HepG2 (cell line): ENCODE data around the gene CTSZ. TPM values are rescaled to one million over a fixed set of nuclear protein-coding genes. Genes with fewer than 3 reads are reported as not detected.

Experiments
- IRF2 ChIP-seq: IDR thresholded peaks from 2 replicates; pipeline ENCODE4 v1.6.1; 2018; ENCODE audit warnings: missing genetic modification reagents, missing compliant biosample characterization
- JARID2 ChIP-seq: sonication (generic); formaldehyde crosslinking; IDR thresholded peaks from 2 replicates; pipeline ENCODE4 v1.8.1; 2023; ENCODE audit warnings: missing genetic modification reagents, inconsistent platforms; ENCODE audit not compliant: insufficient replicate concordance
- MLXIP ChIP-seq: sonication (generic); formaldehyde crosslinking; IDR thresholded peaks from 2 replicates; pipeline ENCODE4 v1.9.0; 2021; ENCODE audit warnings: missing genetic modification reagents, borderline replicate concordance
- PHF21A ChIP-seq: sonication (generic); formaldehyde crosslinking; IDR thresholded peaks from 2 replicates; pipeline ENCODE4 v1.5.0; 2020; ENCODE audit warnings: mild to moderate bottlenecking, missing genetic modification reagents
- PRDM10 ChIP-seq: sonication (generic); formaldehyde crosslinking; IDR thresholded peaks from 2 replicates; pipeline ENCODE4 v1.4.0; 2020; ENCODE audit warnings: low read depth, missing genetic modification reagents
- PRPF4 ChIP-seq: fragments of 200-400 bp; formaldehyde crosslinking; IDR thresholded peaks from 2 replicates; pipeline ENCODE4 v1.6.1; 2016; ENCODE audit warnings: low read length, low read depth; ENCODE audit not compliant: poor library complexity, severe bottlenecking
- ZHX2 ChIP-seq, 2 experiments: sonication (generic) in 1 of 2; formaldehyde crosslinking in 1 of 2; IDR thresholded peaks; 2 replicates each; pipeline versions ENCODE4 v1.6.1 to v1.9.0; 2014 to 2022; ENCODE audit warnings: antibody characterized with exemption in 1 of 2, borderline replicate concordance in 1 of 2, inconsistent platforms in 1 of 2, low read depth in 1 of 2, missing genetic modification reagents in 1 of 2
- ZNF136 ChIP-seq: sonication (generic); formaldehyde crosslinking; IDR thresholded peaks from 2 replicates; pipeline ENCODE4 v1.8.1; 2022; ENCODE audit warnings: low read depth, mild to moderate bottlenecking, moderate library complexity, missing genetic modification reagents
- ZNF564 ChIP-seq: sonication (generic); formaldehyde crosslinking; IDR thresholded peaks from 2 replicates; pipeline ENCODE4 v1.8.1; 2023; ENCODE audit warnings: mild to moderate bottlenecking, missing genetic modification reagents
- ZNF691 ChIP-seq: sonication (generic); formaldehyde crosslinking; IDR thresholded peaks from 2 replicates; pipeline ENCODE4 v1.4.0; 2020; ENCODE audit warnings: missing genetic modification reagents, low read depth, mild to moderate bottlenecking, borderline replicate concordance
- ZNF879 ChIP-seq: sonication (generic); formaldehyde crosslinking; IDR thresholded peaks from 2 replicates; pipeline ENCODE4 v1.8.1; 2023; ENCODE audit warnings: missing genetic modification reagents
- polyA plus RNA-seq, 8 experiments: library from polyadenylated mRNA; depleted of rRNA in 3 of 8; stranded (reverse) in 7 of 8; unstranded in 1 of 8; fragments of >200 nt; fragmentation: Illumina TruSeq in 4 of 8; extraction: Trizol in 4 of 8; gene quantifications; 2 replicates each; pipeline versions ENCODE4 v1.2.1 to v1.2.3, GENCODE V29; 2011 to 2016; ENCODE audit warnings: low read depth in 4 of 8, missing spikeins in 1 of 8, mixed read lengths in 1 of 8; ENCODE audit not compliant: insufficient read depth in 1 of 8
- total RNA-seq, 5 experiments: library from RNA; depleted of rRNA; stranded (reverse); fragments of >200 nt; fragmentation: Illumina TruSeq; extraction: Trizol; gene quantifications; 2 replicates each; pipeline ENCODE4 v1.2.3, GENCODE V29; 2016; ENCODE audit warnings: low read depth in 1 of 5
- TF ChIP-seq, protein P1 (sequence below): sonication (generic); formaldehyde crosslinking; IDR thresholded peaks from 2 replicates; pipeline ENCODE4 v1.4.0; 2020; ENCODE audit warnings: mild to moderate bottlenecking, missing genetic modification reagents

CTSZ gene
- total and polyA plus RNA-seq, 2 of the 13 experiments (the other 11 are each of a cell fraction or from before 2014, with no cell fraction given), result 0.33 TPM; not detected in 1

DNA sequence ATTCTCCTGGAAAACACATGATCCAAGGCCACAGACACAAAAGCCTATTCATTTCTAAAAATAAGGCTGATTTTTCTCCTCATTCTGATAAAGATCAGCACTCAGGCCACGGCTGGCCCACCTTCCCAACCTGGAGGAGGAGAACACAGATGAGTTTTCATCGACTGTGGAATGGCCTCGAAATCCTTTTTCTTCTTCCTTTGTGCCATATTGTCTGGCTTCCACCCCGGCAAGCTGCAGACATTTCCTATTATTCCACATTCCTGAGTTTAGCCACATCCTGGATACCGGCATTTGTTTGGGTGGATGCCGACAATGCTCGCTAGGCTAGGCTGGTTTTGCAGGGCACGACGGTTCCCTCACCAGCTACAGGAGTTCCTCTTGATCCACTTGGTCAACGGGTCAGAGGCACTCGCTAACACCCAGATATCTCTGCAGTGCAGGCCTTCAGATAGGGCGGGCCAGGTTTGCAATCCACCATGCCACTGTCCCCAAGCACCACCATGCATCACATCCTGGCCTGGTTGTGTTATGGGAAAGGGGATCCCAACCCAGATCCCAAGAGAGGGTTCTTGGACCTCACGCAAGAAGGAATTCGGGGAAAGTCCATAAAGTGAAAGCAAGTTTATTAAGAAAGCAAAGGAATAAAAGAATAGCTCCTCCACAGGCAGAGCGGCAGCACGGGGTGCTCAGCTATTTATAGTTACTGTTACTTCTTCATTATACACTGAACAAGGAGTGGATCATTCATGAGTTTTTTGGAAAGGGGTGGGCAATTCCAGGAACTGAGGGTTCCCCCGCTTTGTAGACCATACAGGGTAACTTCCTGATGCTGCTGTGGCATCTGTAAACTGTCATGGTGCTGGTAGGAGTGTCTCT, 4.2 kb upstream of the CTSZ start (continued):
- no peak for TF ChIP-seq MLXIP (CRISPR knock-in tag)
- TF ChIP-seq, protein P1, sequence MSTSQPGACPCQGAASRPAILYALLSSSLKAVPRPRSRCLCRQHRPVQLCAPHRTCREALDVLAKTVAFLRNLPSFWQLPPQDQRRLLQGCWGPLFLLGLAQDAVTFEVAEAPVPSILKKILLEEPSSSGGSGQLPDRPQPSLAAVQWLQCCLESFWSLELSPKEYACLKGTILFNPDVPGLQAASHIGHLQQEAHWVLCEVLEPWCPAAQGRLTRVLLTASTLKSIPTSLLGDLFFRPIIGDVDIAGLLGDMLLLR (CRISPR knock-in tag), result peak; percentile 36; the same call in 1 of the 2 replicates
- peak; percentile 29; the same call in 1 of the 2 replicates for TF ChIP-seq IRF2
- peak; percentile 28 for TF ChIP-seq PRPF4
- no peak for TF ChIP-seq ZNF136
- TF ChIP-seq JARID2 (CRISPR knock-in tag), result no peak
- 0 out of 2 replicates have a peak, but pooled peaks have one; percentile 53 for TF ChIP-seq ZNF691
- peak; percentile 54 for TF ChIP-seq PRDM10
- peak; percentile 76; the same call in 1 of the 2 replicates for TF ChIP-seq PHF21A
- TF ChIP-seq ZNF879 (CRISPR knock-in tag), result no peak
- peak; percentile 58; the same call in 1 of the 2 replicates for TF ChIP-seq ZNF564 (CRISPR knock-in tag)
- no peak for TF ChIP-seq ZHX2 (IDR thresholded peaks at IDR 0.05; ENCODE audit: low read depth)
- TF ChIP-seq ZHX2 (CRISPR knock-in tag; IDR thresholded peaks at IDR 0.05; ENCODE audit: borderline replicate concordance), result no peak
